ENCODE results near the gene PDZRN3. TPM values are rescaled to one million over a fixed set of nuclear protein-coding genes. Genes with fewer than 3 reads are reported as not detected.

The PDZRN3 gene
- total RNA-seq, 1 experiment from 2014 or later, result 5.9 TPM

DNA sequence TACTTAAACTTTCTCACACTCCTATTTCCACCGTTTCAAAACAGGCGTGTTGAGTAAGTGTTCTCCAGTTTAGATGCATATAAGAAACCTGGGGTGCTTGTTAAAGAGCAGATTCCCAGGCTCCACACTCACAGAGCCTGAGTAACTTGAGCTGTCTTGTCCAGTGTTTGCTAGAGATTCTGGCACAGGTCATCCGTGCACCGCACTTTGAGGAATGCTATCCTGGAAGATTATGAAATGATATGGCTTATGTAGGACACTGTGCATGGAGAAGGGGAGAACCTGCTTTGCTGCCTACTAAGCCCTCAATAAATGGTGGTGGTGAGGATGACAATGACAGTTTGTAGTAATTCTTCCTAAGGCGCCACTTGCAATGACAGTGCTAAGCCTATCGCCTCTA lies 273.7 kb downstream of the PDZRN3 start:
- H3T11ph ChIP-seq (ENCODE audit: low read length), result no peak overlapping the region
- no peak overlapping the region for H3K4me2 ChIP-seq (ENCODE audit: insufficient read depth, insufficient read length, low read length)
- H2AK5ac ChIP-seq (ENCODE audit: insufficient read length, low read length), result no peak overlapping the region
- H3K27me3 Mint-ChIP-seq (ENCODE audit: low read depth), result no peaks in the 10 kb centered on the region
- H3K27ac ChIP-seq (ENCODE audit: insufficient read length, low read depth, low read length), result no peak overlapping the region
- no peak overlapping the region for H3K4ac ChIP-seq (ENCODE audit: low read depth, low read length)
- H4K20me1 ChIP-seq (ENCODE audit: control insufficient read depth, insufficient read depth, insufficient read length), result no peaks in the 10 kb centered on the region
- no peak overlapping the region for H4K91ac ChIP-seq (ENCODE audit: insufficient read length, low read depth, low read length)
- no peaks in the 10 kb centered on the region for H3K23me2 ChIP-seq (ENCODE audit: insufficient read length, low read depth, low read length, poor library complexity, severe bottlenecking)
- no peak for DNase-seq
- H2BK20ac ChIP-seq (ENCODE audit: low read depth, low read length, poor library complexity, severe bottlenecking), result no peak overlapping the region
- TF ChIP-seq, protein P1, sequence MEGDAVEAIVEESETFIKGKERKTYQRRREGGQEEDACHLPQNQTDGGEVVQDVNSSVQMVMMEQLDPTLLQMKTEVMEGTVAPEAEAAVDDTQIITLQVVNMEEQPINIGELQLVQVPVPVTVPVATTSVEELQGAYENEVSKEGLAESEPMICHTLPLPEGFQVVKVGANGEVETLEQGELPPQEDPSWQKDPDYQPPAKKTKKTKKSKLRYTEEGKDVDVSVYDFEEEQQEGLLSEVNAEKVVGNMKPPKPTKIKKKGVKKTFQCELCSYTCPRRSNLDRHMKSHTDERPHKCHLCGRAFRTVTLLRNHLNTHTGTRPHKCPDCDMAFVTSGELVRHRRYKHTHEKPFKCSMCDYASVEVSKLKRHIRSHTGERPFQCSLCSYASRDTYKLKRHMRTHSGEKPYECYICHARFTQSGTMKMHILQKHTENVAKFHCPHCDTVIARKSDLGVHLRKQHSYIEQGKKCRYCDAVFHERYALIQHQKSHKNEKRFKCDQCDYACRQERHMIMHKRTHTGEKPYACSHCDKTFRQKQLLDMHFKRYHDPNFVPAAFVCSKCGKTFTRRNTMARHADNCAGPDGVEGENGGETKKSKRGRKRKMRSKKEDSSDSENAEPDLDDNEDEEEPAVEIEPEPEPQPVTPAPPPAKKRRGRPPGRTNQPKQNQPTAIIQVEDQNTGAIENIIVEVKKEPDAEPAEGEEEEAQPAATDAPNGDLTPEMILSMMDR (conservative IDR thresholded peaks at IDR 0.05), result no peak
- H3K36me3 Mint-ChIP-seq (ENCODE audit: insufficient read depth in 1 of 3, low read depth in 3 of 3), result no peaks in the 10 kb centered on the region
- no peak overlapping the region for H2BK12ac ChIP-seq (ENCODE audit: insufficient read length, low read depth, low read length)
- H3K18ac ChIP-seq (ENCODE audit: insufficient read length, low read depth, low read length), result no peak overlapping the region
- no peak overlapping the region for H3K4me3 Mint-ChIP-seq
- H3K23ac ChIP-seq (ENCODE audit: insufficient read length, low read depth, low read length), result no peak overlapping the region
- no peak overlapping the region for H4K8ac ChIP-seq (replicated peaks; ENCODE audit: insufficient read length, low read depth, low read length)
- H3K4me1 ChIP-seq (ENCODE audit: insufficient read depth, low read length), result no peaks in the 10 kb centered on the region; the same call in 1 of the 2 replicates
- H3K9me3 ChIP-seq (ENCODE audit: control insufficient read depth, low read depth, low read length), result no peaks in the 10 kb centered on the region
- no peaks in the 10 kb centered on the region for H3K27me3 ChIP-seq (ENCODE audit: insufficient read depth, low read length)
- WGBS (ENCODE audit: extremely low coverage, insufficient read length, low lambda C conversion rate), result no CpG with 5 or more reads among the region's 6 CpGs
- H3K14ac ChIP-seq (ENCODE audit: insufficient read depth, low read length), result no peak overlapping the region
- no peaks in the 10 kb centered on the region for H3K79me2 ChIP-seq (ENCODE audit: insufficient read depth, low read length)
- no peak overlapping the region for H2AFZ ChIP-seq (ENCODE audit: low read length)
- no peak overlapping the region for H3K56ac ChIP-seq (ENCODE audit: insufficient read length, low read depth, low read length)
- peaks cover 2 to 6% of the 10 kb centered on the region in 2 experiments for H3K4me1 Mint-ChIP-seq
- no peak overlapping the region for H2BK120ac ChIP-seq (ENCODE audit: low read depth, low read length, poor library complexity, severe bottlenecking)
- H3K27ac Mint-ChIP-seq, result no peak overlapping the region
- H2BK5ac ChIP-seq (ENCODE audit: insufficient read length, low read length), result no peak overlapping the region
- no peak overlapping the region for H2BK15ac ChIP-seq (ENCODE audit: low read depth, low read length)
- no peaks in the 10 kb centered on the region for H3K79me1 ChIP-seq (ENCODE audit: insufficient read depth, low read depth, low read length, poor library complexity, severe bottlenecking)
- H4K5ac ChIP-seq (ENCODE audit: insufficient read length, low read depth, low read length), result no peak overlapping the region
- H3K9me3 Mint-ChIP-seq, result no peaks in the 10 kb centered on the region
- no peak overlapping the region for H3K9ac ChIP-seq (ENCODE audit: extremely low read depth, insufficient read length, low read length)

Data from H9 (cell line).